Middle frontal gyrus (tissue), 1 donor: Measurements from ENCODE around the gene POLDIP2.

Source experiments
- DNase-seq: peaks from one replicate; pipeline ENCODE4 v3.0.0-alpha.2; 2015; ENCODE audit warnings: low spot score; ENCODE audit errors: extremely low spot score

The POLDIP2 gene

DNA sequence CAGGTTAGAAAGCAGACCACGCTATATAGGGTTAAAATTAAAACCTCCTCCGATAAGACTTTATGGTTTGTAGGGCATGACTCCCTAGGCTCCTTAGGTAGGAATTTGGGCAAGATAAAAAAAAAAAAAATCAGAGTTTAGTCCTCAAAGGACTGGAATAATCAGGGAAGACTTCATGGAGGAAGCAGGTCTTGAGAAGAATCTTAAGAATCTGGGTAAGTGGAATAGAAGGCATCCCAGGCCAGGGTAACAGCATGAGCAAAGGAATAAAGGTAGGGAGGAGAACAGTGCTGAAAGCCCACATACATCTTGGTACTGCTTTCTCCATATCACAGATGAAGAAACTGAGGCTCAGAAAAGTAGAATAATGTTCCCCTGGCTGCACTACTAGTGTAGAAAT lies 33.2 kb upstream of the POLDIP2 start:
- no peak for DNase-seq

GRCh38 chr17:28390141-28390540 lies 32.8 kb upstream of the POLDIP2 start:
- no peak for DNase-seq

DNA sequence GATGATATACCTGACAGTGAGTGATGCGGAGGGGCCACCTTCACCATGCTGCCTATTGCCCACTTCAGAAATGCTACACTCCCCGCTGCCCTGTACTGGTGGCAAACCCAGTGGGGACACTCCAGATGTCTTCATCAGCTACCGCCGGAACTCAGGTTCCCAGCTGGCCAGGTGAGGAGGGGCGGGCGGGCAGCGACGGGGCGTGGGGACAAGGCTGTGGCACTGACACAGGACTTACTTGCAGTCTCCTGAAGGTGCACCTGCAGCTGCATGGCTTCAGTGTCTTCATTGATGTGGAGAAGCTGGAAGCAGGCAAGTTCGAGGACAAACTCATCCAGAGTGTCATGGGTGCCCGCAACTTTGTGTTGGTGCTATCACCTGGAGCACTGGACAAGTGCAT lies 30.8 kb upstream of the POLDIP2 start:
- DNase-seq: no peak

DNA sequence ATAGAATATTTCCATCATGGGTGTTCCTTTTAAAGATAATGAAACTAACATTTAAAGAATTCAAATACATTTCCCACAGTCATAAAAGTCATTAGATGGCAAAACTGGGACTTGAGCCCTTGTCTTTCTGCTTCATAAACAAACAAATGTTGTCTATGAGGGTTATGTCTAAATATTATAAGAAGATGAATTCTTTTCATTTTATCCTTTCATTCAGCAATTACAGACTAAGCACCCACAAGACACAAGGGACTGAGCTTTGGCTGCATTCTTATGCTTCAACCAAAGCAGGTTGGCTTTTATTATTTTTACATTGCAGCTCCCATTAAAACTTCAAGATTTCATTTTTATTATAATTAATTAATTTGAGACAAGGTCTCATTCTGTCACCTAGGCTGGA lies 29.1 kb upstream of the POLDIP2 start:
- DNase-seq: no peak

DNA sequence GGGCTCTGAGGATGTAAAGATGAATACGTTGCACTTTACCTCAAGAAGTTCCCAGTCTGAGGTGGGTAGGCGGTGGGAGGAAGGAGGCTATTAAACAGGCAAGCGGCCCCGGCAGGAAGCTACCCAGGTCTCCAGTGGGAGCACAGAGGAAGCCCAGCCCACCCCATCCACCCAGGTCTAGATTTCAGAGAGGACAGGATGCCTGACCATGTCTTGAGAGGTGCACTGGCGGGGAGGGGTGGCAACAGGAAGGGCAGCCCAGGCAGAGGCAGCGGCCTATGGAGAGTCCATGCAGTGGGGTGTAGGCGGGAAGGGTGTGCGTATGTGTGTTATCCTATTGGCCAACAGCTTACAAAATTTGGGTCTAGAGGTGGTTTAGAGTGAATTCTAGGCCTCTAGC lies 28.1 kb upstream of the POLDIP2 start:
- DNase-seq: no peak

DNA sequence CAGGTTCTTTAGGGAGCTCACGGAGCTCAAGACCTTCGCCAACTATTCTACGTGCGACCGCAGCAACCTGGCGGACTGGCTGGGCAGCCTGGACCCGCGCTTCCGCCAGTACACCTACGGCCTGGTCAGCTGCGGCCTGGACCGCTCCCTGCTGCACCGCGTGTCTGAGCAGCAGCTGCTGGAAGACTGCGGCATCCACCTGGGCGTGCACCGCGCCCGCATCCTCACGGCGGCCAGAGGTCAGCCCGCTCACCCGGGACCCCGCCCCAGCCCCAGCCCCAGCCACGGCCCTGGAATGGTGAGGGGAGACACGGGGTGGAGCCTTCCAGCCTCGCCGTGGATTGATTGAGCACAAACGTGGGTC lies 27.7 kb upstream of the POLDIP2 start:
- no peak for DNase-seq

GRCh38 chr17:28384281-28385036 lies 27.1 kb upstream of the POLDIP2 start:
- no peak for DNase-seq

- no peak for DNase-seq
Observed at GRCh38 chr17:28381141-28381825, 24.0 kb upstream of the POLDIP2 start.

- DNase-seq: no peak
Observed at GRCh38 chr17:28379814-28380801, 22.8 kb upstream of the POLDIP2 start.

DNA sequence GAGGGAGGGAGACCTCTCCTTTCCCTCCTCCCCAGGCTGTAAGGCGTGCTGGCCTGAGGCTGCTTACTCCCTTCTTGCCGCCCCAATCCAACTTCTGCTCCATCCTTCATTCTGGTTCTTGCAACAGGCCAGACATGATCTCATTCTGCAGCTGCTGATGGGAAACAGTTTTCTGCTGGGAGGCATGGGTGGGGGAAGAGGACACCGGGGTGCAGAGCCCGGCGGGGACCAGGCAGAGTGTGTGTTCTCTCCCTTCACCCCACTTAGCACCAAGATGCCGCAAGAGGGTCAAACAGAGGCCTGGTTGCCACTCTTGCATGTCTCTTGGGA lies 15.6 kb upstream of the POLDIP2 start:
- DNase-seq: no peak

DNA sequence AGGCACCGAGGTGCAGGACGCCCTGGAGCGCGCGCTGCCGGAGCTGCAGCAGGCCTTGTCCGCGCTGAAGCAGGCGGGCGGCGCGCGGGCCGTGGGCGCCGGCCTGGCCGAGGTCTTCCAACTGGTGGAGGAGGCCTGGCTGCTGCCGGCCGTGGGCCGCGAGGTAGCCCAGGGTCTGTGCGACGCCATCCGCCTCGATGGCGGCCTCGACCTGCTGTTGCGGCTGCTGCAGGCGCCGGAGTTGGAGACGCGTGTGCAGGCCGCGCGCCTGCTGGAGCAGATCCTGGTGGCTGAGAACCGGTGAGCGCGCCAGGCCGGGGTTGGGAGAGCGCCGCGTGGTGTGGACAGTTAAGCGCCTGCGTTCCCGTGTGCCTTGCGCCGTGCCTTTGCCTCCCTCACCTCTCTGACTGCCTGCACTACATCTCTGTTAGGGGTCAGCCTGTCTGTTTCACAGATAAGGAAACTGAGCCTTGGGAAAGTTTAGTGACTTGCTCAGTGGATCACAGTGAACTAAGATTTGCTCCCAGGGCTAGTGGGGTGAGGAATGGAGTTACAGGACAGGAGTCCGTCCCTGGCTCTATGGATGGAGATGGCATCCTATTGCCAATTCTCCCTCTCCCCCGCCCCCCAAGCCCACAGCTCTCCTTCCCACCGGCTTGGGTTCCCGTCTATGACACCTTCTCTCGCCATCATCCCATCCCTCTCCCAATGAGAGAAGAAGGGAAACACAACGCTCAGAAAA lies 15.0 kb upstream of the POLDIP2 start:
- DNase-seq: no peak

- peak; percentile 61 for DNase-seq
Observed at GRCh38 chr17:28371245-28372202, 14.2 kb upstream of the POLDIP2 start, which contains the start of gene SARM1. Gene SARM1 (plus strand): TSS chr17:28371694. CDS start chr17:28372033, 339 bp downstream.

DNA sequence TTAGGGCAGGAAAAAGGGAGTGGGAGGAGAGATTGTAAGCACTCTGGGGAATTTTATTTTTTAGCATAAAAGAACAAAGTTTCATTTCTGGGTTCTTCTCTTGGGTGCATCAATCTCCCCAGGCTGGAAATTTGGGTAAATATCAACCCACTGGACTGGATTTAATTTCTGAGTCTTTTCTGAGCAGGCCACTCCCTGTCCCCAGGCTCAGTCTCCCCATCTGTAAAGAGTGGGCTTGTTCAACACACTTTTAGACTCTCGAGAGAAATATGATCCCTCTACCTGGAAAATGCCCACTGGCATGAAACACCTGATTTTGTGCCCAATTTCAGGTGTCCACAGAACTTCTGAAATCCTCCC lies 13.4 kb upstream of the POLDIP2 start:
- no peak for DNase-seq

DNA sequence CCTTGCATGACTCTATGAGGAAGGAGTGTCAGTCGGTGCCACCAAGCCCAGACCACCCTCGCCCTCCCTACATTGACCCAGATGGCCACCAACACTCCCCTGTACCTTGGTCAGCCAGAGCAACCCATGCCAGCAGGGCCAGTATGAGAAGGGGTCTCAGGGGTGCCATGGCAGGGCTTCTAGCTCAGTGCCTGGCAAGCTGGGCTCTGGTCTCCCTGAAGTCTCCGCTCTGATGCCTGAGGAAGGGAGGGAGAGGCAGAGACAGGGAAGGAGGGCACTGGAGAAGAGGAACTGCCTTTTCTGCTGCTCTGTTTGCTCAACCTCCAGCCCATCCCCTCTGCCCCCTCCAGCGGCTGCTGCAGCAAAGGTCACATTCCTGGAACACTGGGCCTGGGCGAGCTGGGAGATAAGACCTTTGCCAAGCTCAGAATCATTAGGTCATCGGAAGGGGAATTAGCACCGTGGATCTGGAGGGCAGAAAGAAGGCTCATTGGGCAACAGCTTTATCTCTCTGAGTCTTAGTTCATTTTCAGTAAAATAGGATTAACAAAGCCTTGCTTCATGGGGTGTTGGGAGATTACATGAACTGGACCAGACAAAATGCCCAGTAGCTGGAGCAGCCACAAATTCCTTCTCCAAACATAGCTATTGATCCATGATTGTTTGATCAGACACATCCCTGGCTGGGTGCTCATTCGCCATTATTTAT lies 12.9 kb upstream of the POLDIP2 start, which contains the start of gene VTN:
Gene VTN (minus strand): TSS at position 273 of the 709 bp plus-strand sequence. CDS start 104 bp downstream, at position 169.
- no peak for DNase-seq

DNA sequence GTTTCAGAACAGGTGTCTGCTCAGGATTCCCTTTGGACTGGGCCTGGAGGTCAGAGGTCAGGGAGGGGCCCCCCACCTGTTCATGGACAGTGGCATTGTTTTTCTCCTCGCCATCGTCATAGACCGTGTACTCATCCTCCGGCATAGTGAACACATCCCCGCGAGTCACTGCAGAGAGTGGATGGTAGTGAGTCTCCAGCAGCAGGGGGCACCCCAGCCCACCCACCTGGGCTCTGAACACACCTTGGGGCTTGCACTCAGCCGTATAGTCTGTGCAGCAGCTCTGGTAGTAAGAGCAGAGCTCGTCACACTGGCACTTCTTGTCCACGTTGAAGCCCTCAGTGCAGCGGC lies 12.3 kb upstream of the POLDIP2 start:
- DNase-seq: no peak

- no peak for DNase-seq
Observed at GRCh38 chr17:28368915-28369683, 11.8 kb upstream of the POLDIP2 start.

DNA sequence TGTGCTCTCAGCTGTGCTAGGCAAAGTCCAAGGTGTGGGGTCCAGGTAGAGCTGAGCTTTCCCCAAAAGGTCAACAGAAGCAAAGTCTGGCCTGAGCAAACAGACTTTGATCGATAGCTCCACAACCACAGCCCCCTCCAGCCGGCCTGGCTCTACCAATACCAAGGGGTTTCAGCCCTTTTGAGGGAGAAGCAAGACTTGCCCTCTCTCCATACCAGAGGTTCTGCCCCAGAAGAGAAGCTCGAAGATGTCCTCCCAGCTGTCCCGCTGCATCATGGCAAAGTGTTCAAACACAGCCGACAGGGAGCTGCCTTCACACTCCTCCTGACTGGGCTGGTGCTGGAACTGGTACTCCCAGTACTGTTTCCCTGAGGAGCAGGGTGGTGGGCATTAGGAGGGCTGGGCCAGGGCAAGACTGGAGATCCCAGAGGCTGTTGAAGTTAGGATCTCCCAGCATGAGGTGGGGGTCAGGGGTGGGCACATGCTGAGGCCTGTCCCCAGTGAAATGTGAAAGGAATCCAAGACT lies 11.0 kb upstream of the POLDIP2 start:
- no peak for DNase-seq

DNA sequence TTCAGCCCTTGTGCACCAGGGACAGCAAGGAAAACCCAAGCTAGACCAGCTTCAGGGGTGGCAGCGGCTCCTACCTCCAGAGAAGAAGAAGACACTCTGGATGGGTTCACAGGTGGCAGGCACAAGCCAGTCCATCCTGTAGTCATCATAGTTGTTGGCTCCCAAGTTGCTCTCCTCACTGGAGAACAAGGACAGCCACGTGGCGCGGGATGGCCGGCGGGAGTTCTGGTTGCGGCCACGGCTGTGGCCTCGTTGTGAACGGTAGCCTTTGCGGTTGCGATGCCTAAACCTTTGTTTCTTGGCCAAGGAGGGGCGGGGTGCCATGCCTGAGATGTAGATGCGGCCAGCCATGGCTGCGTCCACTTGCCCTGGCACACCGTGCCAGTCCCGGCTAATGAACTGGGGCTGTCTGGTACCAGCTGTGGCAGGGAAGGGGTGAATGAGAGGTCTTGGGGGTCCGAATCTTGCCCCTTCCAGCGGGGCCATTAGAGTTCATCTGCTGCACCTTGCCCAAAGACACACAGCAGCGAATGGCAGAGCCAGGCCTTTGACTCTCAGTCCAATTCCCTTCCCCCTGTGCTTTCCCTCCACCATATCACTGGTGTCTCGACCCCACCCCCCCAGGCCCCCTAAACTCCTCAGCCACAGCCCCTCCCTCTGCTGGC lies 10.4 kb upstream of the POLDIP2 start:
- DNase-seq: no peak
